HG03025 (cell line): ENCODE results near the gene AGAP2.

Experiments
- ATAC-seq: cut with Tn5 transposase; IDR thresholded peaks from one replicate; pipeline ENCODE4 v1.9.1; 2021; ENCODE audit warnings: mild to moderate bottlenecking, moderate library complexity; ENCODE audit not compliant: unreplicated experiment, low FRiP score

Gene AGAP2

GRCh38 chr12:57754411-57755193 lies 16.1 kb upstream of the AGAP2 start, which contains the start of gene MARCHF9:
TSS of gene MARCHF9 (plus strand) at chr12:57755103. CDS start at chr12:57755529, 426 bp downstream.
- peak; percentile 34 for ATAC-seq

GRCh38 chr12:57753756-57754337 lies 15.3 kb upstream of the AGAP2 start:
- no peak for ATAC-seq

DNA sequence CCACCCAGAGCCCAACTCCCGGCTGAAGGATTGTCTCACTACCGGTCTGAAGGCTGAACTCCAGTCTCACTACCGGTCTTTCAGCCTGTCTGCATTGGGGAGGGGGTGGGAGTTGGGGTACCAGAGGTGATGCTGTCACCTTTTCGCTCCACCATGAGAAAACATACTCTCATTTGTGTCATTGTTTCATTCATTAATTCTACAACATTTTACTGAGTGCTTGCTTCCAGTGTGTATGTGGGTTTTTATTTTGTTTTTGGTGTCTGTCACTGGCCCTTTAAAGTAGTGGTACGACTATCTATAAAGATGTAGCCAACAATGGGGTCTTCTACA lies 14.1 kb upstream of the AGAP2 start:
- ATAC-seq: no peak

DNA sequence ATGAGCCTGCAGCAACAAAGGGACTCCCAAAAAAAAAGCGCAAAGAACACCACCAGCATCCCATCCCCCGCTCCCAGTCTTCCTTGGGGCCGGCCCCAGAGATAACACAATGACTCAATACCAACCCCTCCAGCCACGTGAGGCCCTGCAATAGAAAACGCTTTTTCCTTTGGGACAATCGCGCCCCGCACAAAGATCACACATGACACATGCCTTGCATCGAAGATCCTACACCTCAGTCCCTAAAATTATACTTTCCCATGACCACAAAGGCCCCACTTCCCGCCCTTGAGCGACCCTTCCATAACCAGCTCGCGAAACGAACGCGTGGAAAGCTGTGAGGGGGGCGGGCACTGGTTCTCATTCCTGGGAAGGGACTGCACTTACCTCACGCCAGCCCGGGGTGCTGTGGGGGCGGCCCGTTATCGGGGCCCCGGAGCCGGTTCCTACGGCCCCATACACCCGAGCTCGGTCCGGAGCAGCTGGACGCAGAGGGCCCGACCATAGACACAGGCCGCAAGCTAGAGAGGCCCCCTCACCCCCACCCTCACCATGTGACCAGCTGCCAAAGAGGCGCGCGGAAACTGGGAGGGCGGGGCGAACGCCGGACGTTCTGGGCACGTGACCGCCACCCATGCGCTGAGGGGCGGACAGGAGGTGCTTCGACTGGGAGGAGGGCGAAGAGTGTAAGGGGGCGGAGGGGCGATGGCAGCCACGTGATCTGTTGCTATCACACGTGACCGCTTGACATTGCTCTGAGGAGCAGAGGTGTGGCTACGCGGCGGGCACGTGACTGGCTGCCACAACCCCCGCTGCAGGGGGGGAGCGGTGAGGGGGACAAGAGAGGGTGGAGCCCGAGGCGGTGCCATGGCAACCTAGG lies 13.5 kb upstream of the AGAP2 start, which contains the start of gene CDK4:
TSS of gene CDK4 (minus strand) at position 523 of the 880 bp plus-strand sequence. CDS start 593 bp downstream, outside the sequence.
- ATAC-seq: peak; percentile 70

DNA sequence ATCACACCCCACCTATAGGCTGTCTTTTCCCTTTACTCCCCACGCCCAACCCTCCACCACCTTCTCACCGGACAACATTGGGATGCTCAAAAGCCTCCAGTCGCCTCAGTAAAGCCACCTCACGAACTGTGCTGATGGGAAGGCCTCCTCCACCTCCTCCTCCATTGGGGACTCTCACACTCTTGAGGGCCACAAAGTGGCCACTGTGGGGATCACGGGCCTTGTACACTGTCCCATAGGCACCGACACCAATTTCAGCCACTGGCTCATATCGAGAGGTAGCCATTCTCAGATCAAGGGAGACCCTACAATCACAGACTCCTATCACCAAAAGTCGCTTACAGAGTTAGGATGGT lies 12.9 kb upstream of the AGAP2 start:
- ATAC-seq: no peak

- ATAC-seq: no peak
These were observed 12.3 kb upstream of the AGAP2 start for GRCh38 chr12:57750561-57751431.

GRCh38 chr12:57749061-57749460 lies 10.5 kb upstream of the AGAP2 start:
- no peak for ATAC-seq

- no peak for ATAC-seq
These were observed 7.5 kb upstream of the AGAP2 start for GRCh38 chr12:57746025-57746424.

- no peak for ATAC-seq
These were observed 6.9 kb upstream of the AGAP2 start for GRCh38 chr12:57745485-57745881.

GRCh38 chr12:57744777-57745484 lies 6.4 kb upstream of the AGAP2 start, which contains the start of gene TSPAN31:
TSS of gene TSPAN31 (plus strand) at chr12:57745039. CDS start at chr12:57745155, 116 bp downstream.
- ATAC-seq: peak; percentile 89

- peak; percentile 16 for ATAC-seq
These were observed 5.7 kb upstream of the AGAP2 start for GRCh38 chr12:57744194-57744776.

DNA sequence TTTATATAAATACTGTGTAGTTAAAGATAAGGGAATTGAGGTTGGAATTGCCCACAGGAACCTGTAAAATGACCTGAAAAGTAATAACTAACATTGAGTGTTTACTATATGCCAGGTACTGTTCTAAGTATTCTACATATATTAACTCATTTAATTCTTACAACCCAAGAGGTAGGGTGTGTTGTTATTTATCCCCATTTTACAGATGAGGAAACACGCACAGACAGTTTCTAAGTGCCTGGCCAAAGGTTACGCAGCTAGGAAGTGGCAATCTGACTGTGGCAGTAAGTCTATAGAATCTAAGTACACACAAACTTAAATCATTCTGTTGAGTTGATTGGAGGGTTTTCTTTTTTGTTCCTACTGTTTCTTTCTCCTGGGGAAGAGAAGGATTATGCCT lies 5.2 kb upstream of the AGAP2 start:
- no peak for ATAC-seq

DNA sequence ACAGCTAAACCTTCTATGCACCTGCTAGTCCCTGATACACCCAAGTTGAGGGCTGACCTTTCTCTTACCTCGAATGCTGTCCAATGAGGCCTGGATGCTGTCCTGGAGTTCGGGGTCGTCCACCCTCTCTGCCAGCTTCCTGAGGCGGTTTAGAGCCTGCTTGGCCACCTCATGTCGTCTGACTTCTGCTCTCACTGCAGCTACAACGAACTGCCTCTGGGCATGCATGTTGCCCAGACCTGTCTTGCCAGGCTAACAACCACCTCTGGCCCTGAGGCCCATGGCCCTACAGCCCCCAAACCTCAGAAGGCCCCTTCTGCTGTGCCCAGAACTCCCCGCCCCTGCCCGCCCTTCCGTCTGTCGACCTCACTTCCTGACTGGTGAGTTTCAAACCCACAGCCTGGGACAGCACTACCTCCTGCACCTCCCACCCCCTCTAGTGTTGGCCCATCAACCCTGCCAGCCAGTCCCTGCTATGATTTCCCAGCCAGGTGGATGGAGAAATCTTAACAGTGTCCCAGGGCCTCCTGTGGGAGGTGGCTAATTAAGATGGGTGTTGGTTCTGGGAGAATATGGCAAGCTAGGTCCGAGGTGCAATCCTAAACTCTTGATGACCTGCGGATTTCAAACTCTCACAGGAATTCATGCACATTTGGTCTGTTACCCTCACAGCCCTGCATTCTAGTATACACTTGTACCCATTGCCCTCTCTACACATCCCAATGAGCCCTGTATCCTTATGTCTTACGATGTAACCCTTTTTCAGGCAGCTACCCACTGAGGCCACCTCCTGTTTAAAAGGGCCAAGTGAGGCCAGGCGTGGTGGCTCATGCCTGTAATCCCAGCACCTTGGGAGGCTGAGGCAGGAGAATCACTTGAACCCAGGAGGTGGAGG lies 3.5 kb upstream of the AGAP2 start:
- ATAC-seq: peak; percentile 39

DNA sequence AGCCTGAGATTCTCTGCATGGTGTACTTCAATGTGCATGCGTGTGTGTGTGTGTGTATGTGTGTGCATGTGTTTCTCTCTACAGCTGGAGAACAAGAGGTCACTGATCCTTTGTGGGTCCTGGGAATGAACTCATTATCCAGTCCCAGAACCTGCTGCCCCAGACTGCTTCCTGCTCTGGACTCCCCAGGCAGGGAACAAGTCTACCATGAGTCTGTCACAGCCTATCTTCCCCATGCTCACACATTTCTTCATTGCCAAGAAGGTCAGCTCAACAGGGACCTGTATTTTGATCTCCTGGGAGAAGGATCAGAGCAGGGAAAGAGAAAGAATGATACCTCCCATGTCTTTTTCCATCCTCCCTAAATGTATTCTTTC lies 2.9 kb upstream of the AGAP2 start:
- ATAC-seq: no peak

- ATAC-seq: no peak
These were observed 2.3 kb upstream of the AGAP2 start for GRCh38 chr12:57740656-57741412.

DNA sequence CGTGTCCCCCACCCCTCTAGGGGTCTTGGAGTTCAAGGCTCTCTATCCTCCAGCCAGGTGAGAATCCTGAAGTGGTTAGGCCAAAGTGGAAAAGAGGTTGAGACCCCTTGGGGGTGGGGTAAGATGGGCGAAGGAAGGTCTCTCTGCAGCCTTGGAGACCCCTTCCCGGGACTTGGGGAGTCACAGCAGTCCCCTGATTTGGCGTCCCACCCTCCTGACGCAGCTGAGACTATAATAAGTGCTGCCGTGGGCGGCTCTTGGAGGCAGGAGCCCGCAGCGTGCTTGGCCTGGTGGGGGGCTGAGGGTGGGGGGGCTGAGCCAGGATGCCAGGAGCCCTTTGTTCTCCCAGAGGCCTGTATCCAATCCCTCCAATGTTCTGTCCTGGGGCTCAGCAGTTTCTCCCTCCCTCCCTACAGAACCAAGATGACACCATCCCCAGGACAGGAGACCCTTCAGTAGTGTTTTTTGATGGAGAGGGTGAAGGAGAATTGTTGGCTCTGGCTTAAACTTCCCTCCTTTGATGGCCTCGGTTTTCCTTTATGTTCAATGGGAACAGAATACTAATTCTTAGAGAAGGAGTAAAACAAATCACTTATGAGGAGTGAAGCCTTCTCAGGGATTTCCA lies 1.5 kb upstream of the AGAP2 start:
- no peak for ATAC-seq

GRCh38 chr12:57739387-57739786 lies 845 bp upstream of the AGAP2 start:
- no peak for ATAC-seq
